Activated CD4-positive, alpha-beta T cell treated with anti-CD3 and anti-CD28 coated beads for 24 hours (primary cell): Measurements from ENCODE around the gene KIF12.
"Not testable (repeated sequence)": the region's sequence is repeated elsewhere in the genome, so short reads cannot be mapped to it uniquely, and the experiment has no call there.

Source experiments
- DNase-seq, 2 donors: peaks; one replicate each; pipeline ENCODE4 v3.0.0-alpha.2; 2020; ENCODE audit warnings: low read depth in 2 of 2

KIF12 gene

GRCh38 chr9:114084282-114085073 lies 14.6 kb downstream of the KIF12 start:
- no peak for DNase-seq

- no peak for DNase-seq
Observed at GRCh38 chr9:114083666-114084065, 15.4 kb downstream of the KIF12 start.

GRCh38 chr9:114082763-114083412 lies 16.2 kb downstream of the KIF12 start:
- not testable (repeated sequence) for DNase-seq

- peak; percentile 76 to 85 for DNase-seq
Observed at GRCh38 chr9:114082017-114082762, 16.9 kb downstream of the KIF12 start.

GRCh38 chr9:114081441-114082016 lies 17.6 kb downstream of the KIF12 start:
- no peak for DNase-seq

GRCh38 chr9:114080773-114081440 lies 18.2 kb downstream of the KIF12 start:
- no peak for DNase-seq

- no peak for DNase-seq
Observed at GRCh38 chr9:114080195-114080772, 18.8 kb downstream of the KIF12 start.

GRCh38 chr9:114078781-114079156 lies 20.3 kb downstream of the KIF12 start:
- no peak for DNase-seq

GRCh38 chr9:114078021-114078780 lies 20.9 kb downstream of the KIF12 start, which contains the start of gene AMBP:
AMBP (minus strand) TSS chr9:114078300; CDS start chr9:114078209, 91 bp downstream.
- no peak for DNase-seq

GRCh38 chr9:114077162-114077837 lies 21.8 kb downstream of the KIF12 start:
- DNase-seq = no peak

GRCh38 chr9:114076237-114077161 lies 22.6 kb downstream of the KIF12 start:
- no peak for DNase-seq

GRCh38 chr9:114075602-114076001 lies 23.5 kb downstream of the KIF12 start:
- no peak for DNase-seq

- no peak for DNase-seq
Observed at GRCh38 chr9:114072184-114073140, 26.6 kb downstream of the KIF12 start.

GRCh38 chr9:114071197-114071795 lies 27.8 kb downstream of the KIF12 start:
- DNase-seq = no peak

- no peak for DNase-seq
Observed at GRCh38 chr9:114070188-114071103, 28.6 kb downstream of the KIF12 start.
